HUES48 (cell line): ENCODE measurements around the gene FAM241B.

Experiments
- H3K27ac ChIP-seq: one replicate; pipeline ENCODE4 v1.7.0; 2013; ENCODE audit warnings: low read depth, low read length, inconsistent platforms
- H3K27me3 ChIP-seq: 2 replicates; pipeline ENCODE4 v1.6.1; 2013; ENCODE audit warnings: mild to moderate bottlenecking, low read length; ENCODE audit not compliant: control insufficient read depth, insufficient read depth
- H3K36me3 ChIP-seq: 2 replicates; pipeline ENCODE4 v1.6.1; 2013; ENCODE audit warnings: low read length; ENCODE audit not compliant: control insufficient read depth, insufficient read depth
- H3K4me1 ChIP-seq: 2 replicates; pipeline ENCODE4 v1.6.1; 2013; ENCODE audit warnings: mild to moderate bottlenecking, low read length; ENCODE audit not compliant: control insufficient read depth, insufficient read depth
- H3K4me3 ChIP-seq: 2 replicates; pipeline ENCODE4 v1.5.1; 2013; ENCODE audit warnings: mild to moderate bottlenecking, low read depth, low read length
- H3K9ac ChIP-seq: 2 replicates; pipeline ENCODE4 v1.6.1; 2013; ENCODE audit warnings: mild to moderate bottlenecking, low read depth, low read length, moderate library complexity
- H3K9me3 ChIP-seq: 2 replicates; pipeline ENCODE4 v1.6.1; 2013; ENCODE audit warnings: low read length; ENCODE audit not compliant: control insufficient read depth, insufficient read depth

The FAM241B gene

GRCh38 chr10:69660296-69660695, 30.2 kb downstream of the FAM241B start:
- Histone ChIP-seq H3K9ac (no peak overlapping the region), H3K4me1 (peaks cover 14% of the 10 kb centered on the region; the same call in 1 of the 2 replicates), H3K4me3 (no peak overlapping the region), H3K27ac (no peak overlapping the region), H3K27me3 (no peaks in the 10 kb centered on the region; the same call in 1 of the 2 replicates), H3K36me3 (no peaks in the 10 kb centered on the region), H3K9me3 (no peaks in the 10 kb centered on the region)

DNA sequence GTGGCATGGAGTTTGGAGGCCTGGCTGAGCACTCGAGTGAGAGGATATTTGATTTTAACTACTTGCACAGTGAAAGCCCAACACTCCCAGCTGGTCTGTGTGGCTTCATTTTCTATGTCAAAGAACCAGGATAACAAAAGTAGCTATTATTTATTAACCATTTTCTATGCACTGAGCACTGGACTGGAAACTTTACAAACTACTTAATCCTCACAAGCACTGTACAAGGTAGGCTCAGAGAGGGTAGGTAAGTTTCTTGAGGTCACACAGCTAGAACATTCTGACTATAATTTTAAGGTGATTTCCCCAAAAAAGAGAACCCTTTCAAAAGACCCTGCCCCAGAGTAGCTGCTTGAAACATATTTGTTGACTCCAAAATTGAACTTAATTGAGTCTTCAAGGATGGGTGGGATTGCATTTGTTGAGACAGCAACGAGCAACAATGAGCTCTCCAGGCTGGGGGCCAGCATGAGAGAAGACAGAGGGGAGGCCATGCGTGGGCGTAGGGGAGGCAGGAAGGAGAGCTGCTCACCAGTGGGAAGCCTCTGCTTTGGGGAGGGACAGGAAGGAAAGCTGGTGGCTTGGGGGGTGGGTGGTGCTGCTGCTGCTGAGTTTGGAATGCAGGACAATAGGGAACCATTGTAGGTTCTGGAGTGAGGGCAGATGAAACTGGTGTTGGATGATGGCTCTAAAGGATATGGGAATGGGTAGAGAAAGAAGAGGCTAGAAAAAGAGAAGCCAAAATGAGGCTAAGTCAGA, 31.5 kb downstream of the FAM241B start:
- no peak overlapping the region for H3K4me3 ChIP-seq
- no peaks in the 10 kb centered on the region; the same call in 1 of the 2 replicates for H3K27me3 ChIP-seq
- no peaks in the 10 kb centered on the region for H3K9me3 ChIP-seq
- H3K9ac ChIP-seq, result no peak overlapping the region
- H3K27ac ChIP-seq, result no peak overlapping the region
- no peaks in the 10 kb centered on the region for H3K36me3 ChIP-seq
- peaks cover 1% of the 10 kb centered on the region; the same call in 1 of the 2 replicates for H3K4me1 ChIP-seq

- Histone ChIP-seq H3K36me3 (no peaks in the 10 kb centered on the region), H3K27ac (no peak overlapping the region), H3K27me3 (no peaks in the 10 kb centered on the region; the same call in 1 of the 2 replicates), H3K9me3 (no peaks in the 10 kb centered on the region), H3K4me1 (no peaks in the 10 kb centered on the region), H3K4me3 (no peak overlapping the region), H3K9ac (no peak overlapping the region)
Observed at GRCh38 chr10:69662173-69662877, 32.3 kb downstream of the FAM241B start.

GRCh38 chr10:69662901-69663300, 32.9 kb downstream of the FAM241B start:
- Histone ChIP-seq H3K4me1 (no peaks in the 10 kb centered on the region), H3K36me3 (no peaks in the 10 kb centered on the region), H3K9me3 (no peaks in the 10 kb centered on the region), H3K4me3 (no peak overlapping the region), H3K27me3 (no peaks in the 10 kb centered on the region; the same call in 1 of the 2 replicates), H3K9ac (no peak overlapping the region), H3K27ac (no peak overlapping the region)

DNA sequence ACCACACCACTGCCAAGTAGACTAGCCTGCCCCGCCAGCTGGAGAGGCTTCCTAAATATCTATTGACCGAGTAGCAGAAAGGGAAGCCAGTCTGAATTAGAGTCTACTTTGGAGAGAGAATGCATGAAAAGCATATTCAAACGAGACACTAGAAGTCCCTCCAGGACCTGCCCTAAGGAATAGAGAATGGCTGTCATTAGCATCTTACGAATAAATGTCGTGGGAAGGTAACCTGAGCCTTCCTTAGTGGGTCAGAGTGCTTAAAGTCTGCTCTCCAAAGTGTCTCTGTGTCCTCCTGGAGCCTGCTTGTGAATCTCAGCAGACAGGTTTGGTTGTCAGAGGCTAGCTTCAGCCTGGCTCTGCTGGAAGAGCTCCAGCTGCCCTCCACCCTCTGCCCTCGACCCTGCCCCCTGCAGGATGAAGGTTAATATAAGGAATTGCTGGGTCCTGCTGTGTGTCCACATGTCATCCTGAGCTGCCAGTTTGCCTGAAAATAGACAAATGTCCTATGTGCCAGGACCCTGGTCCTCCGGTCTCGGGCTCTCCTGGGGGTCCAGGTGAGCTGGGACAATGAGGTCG, 33.4 kb downstream of the FAM241B start:
- Histone ChIP-seq H3K9ac (no peak overlapping the region), H3K27me3 (no peaks in the 10 kb centered on the region), H3K9me3 (no peaks in the 10 kb centered on the region)

DNA sequence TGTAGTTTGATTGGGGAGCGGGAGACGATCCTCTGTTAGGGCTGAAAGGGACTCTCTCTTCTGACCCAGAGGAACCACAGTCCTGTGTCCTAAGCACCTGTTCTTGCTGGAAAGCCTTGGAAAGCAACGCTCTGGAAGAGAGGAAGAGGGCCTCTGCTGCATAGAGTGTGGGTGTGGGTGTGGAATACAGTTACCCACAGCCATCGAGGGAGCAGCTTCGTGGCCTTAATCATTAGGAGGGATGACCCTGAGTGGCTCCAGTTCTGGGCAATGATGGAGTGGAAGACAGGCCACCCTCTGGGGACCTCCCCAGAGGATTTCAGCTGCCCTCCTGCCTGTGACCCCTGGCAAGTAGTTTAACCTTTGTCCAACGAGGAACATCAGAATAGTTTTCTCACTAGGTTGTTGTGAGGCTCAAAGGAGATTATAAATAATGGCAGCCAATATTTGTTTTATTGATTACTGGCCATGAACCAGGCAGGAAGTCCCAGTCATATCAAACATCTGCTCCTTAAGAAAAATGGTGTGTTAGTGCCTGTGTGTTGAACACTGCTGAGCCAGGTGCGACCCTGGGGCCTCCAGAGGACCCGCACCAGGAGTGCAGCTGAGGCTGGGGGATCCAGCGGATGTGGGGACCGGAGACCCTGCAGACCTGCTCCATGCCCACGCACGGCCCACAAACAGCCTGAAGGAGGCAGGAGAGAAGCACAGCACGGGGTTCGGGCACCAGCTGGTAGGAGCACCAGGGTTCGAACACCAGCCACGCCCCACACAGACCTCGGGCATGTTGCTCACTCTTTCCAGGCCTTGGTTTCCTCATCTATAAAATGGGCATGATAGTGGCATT, 35.6 kb downstream of the FAM241B start:
- no peaks in the 10 kb centered on the region for H3K9me3 ChIP-seq
- no peaks in the 10 kb centered on the region for H3K4me1 ChIP-seq
- H3K4me3 ChIP-seq, result no peak overlapping the region
- H3K9ac ChIP-seq, result no peak overlapping the region
- no peak overlapping the region for H3K27ac ChIP-seq
- no peaks in the 10 kb centered on the region for H3K36me3 ChIP-seq
- no peaks in the 10 kb centered on the region for H3K27me3 ChIP-seq

More for the DNA sequence above, 33.4 kb downstream of the FAM241B start:
- H3K4me3 ChIP-seq, result no peak overlapping the region
- no peak overlapping the region for H3K27ac ChIP-seq
- H3K36me3 ChIP-seq, result no peaks in the 10 kb centered on the region
- H3K4me1 ChIP-seq, result no peaks in the 10 kb centered on the region

- H3K27ac ChIP-seq, result no peak overlapping the region
- no peak overlapping the region for H3K9ac ChIP-seq
- H3K4me3 ChIP-seq, result no peak overlapping the region
- no peaks in the 10 kb centered on the region for H3K36me3 ChIP-seq
- H3K4me1 ChIP-seq, result no peaks in the 10 kb centered on the region
- H3K9me3 ChIP-seq, result no peaks in the 10 kb centered on the region
- no peaks in the 10 kb centered on the region for H3K27me3 ChIP-seq
Observed at GRCh38 chr10:69666756-69667155, 36.7 kb downstream of the FAM241B start.

GRCh38 chr10:69668721-69669120, 38.7 kb downstream of the FAM241B start:
- Histone ChIP-seq H3K9me3 (no peaks in the 10 kb centered on the region), H3K27me3 (no peaks in the 10 kb centered on the region), H3K4me1 (no peaks in the 10 kb centered on the region), H3K36me3 (no peaks in the 10 kb centered on the region), H3K9ac (no peak overlapping the region), H3K27ac (no peak overlapping the region), H3K4me3 (no peak overlapping the region)

DNA sequence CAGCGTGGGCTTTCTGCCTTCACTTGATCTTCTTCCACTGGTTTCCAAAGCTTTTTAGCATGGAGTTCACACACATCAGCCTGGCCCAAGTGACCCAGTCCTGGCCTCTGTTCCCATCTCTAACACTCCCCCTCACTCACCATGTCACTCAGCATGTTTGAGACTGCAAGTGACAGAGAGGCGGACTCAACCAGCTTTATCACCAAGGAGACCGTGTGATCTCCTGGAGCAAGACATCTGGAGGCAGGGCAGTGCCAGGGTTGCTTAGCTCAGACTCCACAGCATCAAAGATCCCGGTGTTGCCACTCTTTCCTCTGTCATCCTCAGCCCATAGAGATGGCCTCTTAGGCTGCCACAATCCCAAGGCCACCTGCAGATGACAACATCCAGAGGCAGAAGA, 39.4 kb downstream of the FAM241B start:
- Histone ChIP-seq H3K27ac (no peak overlapping the region), H3K36me3 (no peaks in the 10 kb centered on the region), H3K9ac (no peak overlapping the region), H3K9me3 (no peaks in the 10 kb centered on the region), H3K4me1 (no peaks in the 10 kb centered on the region), H3K27me3 (no peaks in the 10 kb centered on the region), H3K4me3 (no peak overlapping the region)

GRCh38 chr10:69673521-69673920, 43.5 kb downstream of the FAM241B start:
- H3K27me3 ChIP-seq, result no peaks in the 10 kb centered on the region
- no peaks in the 10 kb centered on the region; the same call in 1 of the 2 replicates for H3K9me3 ChIP-seq
- H3K9ac ChIP-seq, result no peak overlapping the region
- H3K4me1 ChIP-seq, result 0 out of 2 replicates have a peak, but pooled peaks cover 6% of the 10 kb centered on the region
- H3K36me3 ChIP-seq, result no peaks in the 10 kb centered on the region
- H3K4me3 ChIP-seq, result no peak overlapping the region
- no peak overlapping the region for H3K27ac ChIP-seq
